Measurements from ENCODE around the gene CCR8. TPM values are rescaled to one million over a fixed set of nuclear protein-coding genes. Genes with fewer than 3 reads are reported as not detected.
"Not testable (repeated sequence)": the region's sequence is repeated elsewhere in the genome, so short reads cannot be mapped to it uniquely, and the experiment has no call there.

CCR8 gene
- polyA plus RNA-seq, 4 donors: not detected

GRCh38 chr3:39313289-39313688 is 16.2 kb upstream of the CCR8 start:
- no peak for DNase-seq (ENCODE audit: low read depth in 4 of 4, low spot score in 3 of 4)

- DNase-seq (ENCODE audit: low read depth in 4 of 4, low spot score in 3 of 4): no peak
These were observed 14.1 kb upstream of the CCR8 start for GRCh38 chr3:39315420-39315819.

GRCh38 chr3:39317571-39318169 is 11.8 kb upstream of the CCR8 start:
- DNase-seq (ENCODE audit: low read depth in 4 of 4, low spot score in 3 of 4): no peak

GRCh38 chr3:39318301-39318700 is 11.2 kb upstream of the CCR8 start:
- DNase-seq (ENCODE audit: low read depth in 4 of 4, low spot score in 3 of 4): no peak

- no peak for DNase-seq (ENCODE audit: low read depth in 4 of 4, low spot score in 3 of 4)
These were observed 10.3 kb upstream of the CCR8 start for GRCh38 chr3:39319249-39319648.

DNA sequence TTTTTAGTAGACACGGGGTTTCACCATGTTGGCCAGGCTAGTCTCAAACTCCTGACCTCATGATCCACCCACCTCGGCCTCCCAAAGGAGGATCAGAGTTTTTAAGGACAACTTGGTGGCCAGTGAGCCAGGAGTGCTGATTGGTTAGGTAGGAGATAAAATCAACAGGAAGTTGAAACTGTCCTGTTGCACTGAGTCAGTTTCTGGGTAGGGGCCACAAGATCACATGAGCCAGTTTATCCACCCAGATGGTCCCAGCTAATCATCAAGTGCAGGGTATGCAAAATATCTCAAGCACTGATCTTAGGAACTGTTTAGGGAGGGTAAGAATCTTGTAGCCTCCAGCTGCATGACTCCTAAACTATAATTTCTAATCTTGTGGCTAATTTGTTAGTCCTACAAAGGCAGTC is 7.9 kb upstream of the CCR8 start:
- DNase-seq (ENCODE audit: low read depth in 4 of 4, low spot score in 3 of 4): not testable (repeated sequence)

DNA sequence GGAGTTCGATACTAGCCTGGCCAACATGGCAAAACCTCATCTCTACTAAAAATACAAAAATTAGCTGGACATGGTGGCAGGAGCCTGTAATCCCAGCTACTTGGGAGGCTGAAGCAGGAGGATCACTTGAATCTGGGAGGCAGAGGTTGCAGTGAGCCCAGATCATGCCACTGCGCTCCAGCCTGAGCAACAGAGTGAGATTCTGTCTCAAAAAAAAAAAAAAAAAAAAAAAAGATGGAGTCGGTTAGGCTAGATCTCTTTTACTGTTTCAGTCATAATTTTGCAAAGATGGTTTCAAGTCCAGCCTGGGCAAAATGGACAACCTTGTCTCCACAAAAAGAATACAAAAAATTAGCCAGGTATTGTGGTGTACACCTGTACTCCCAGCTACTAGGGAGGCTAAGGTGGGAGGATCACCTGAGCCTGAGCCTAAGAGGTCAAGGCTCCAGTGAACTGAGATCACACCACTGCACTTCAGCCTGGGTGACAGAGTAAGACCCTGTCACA is 7.2 kb upstream of the CCR8 start:
- not testable (repeated sequence) for DNase-seq (ENCODE audit: low read depth in 4 of 4, low spot score in 3 of 4)

GRCh38 chr3:39322936-39323335 is 6.6 kb upstream of the CCR8 start:
- no peak for DNase-seq (ENCODE audit: low read depth in 4 of 4, low spot score in 3 of 4)

DNA sequence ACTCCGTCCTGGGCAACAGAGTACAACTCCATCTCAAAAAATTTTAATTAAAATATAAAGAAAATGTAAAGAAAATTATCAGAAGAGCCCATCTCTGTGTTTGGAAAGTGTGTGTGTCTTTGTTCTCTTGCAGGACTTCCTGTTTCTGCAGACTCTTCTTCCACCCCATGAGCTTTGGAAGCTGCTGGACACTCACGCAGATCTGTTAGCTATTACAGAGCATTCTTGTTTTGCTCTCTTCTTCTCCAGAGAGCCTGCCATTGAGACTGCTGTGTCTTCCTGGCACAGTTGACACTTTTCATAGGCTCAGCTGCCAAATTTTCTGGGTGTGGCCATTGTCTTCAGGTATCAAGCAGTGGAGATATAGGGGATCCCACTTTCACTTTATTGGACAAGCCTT is 6.0 kb upstream of the CCR8 start:
- DNase-seq (ENCODE audit: low read depth in 4 of 4, low spot score in 3 of 4): no peak

DNA sequence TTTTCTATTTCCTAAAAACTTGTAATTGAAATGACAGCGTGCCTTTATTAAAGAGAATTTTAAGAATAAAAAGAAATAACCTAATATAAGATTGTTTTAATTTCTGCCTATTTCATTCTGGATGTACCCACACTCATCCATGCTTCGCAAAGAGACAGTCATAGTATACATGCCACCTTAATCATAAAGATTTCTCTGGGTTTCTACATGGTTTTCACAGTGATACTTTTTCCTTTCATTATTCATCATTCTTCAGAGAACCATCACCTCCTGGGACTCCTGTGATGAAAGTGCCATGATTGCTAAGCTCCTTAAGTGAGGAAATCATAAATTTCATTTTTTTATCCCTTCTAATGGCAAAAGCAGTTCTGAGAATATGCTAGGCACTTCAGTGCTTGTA is 4.3 kb upstream of the CCR8 start:
- DNase-seq (ENCODE audit: low read depth in 4 of 4, low spot score in 3 of 4): no peak

DNA sequence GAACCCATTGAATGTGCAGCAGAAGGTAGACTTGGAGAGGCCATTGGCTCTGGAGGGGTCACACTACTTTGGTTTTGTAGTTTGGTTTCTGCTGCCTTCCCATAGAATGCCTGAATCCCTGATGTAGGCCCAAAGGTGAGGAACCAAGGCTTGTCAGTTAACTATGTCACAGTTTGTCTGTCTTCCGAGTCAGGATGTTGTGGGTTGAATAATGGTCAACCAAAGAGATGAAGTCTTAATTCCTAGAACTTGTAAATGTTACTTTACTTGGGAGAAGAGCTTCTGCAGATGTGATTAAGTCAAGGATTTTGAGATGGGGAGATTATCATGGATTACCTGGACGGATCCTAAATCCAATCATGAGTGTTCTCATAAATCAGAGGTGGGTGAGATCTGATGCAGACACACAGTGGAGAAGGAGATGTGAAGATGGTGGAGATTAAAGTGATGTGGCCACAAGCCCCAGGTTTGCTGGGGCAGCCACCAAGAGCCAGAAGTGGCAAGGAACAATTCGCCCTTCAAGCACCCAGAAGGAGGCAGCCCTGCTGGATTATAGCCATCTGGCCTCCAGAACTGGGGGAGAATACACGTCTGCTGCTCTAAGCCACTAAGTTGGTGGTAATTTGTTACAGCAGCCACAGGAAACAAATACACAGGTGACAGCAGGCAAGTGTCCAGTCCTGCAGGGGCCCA is 2.3 kb upstream of the CCR8 start:
- no peak for DNase-seq (ENCODE audit: low read depth in 4 of 4, low spot score in 3 of 4)

GRCh38 chr3:39327746-39328349 is 1.7 kb upstream of the CCR8 start:
- no peak for DNase-seq (ENCODE audit: low read depth in 4 of 4, low spot score in 3 of 4)

- no peak for DNase-seq (ENCODE audit: low read depth in 4 of 4, low spot score in 3 of 4)
These were observed 1.3 kb downstream of the CCR8 start for GRCh38 chr3:39330824-39331223.

- DNase-seq (ENCODE audit: low read depth in 4 of 4, low spot score in 3 of 4): no peak
These were observed 3.0 kb downstream of the CCR8 start for GRCh38 chr3:39332525-39332924.

DNA sequence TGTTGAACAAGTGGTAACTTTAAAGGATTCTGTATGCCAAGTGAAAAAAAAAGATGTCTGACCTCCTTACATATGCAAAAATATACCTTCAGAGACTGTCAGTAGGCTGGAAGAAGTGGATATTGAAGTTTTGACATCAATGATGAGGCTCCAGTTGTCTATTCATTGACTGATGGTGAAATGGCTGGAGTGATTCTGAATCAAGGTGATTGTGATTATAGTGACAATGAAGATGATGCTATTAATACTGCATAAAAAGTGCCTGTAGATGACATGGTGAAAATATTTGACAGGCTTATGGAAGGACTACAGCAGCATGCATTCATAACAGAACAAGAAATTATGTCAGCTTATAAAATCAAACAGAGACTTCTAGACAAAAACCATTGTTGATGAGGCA is 4.1 kb downstream of the CCR8 start:
- no peak for DNase-seq (ENCODE audit: low read depth in 4 of 4, low spot score in 3 of 4)

GRCh38 chr3:39334205-39334604 is 4.7 kb downstream of the CCR8 start:
- DNase-seq (ENCODE audit: low read depth in 4 of 4, low spot score in 3 of 4): no peak

DNA sequence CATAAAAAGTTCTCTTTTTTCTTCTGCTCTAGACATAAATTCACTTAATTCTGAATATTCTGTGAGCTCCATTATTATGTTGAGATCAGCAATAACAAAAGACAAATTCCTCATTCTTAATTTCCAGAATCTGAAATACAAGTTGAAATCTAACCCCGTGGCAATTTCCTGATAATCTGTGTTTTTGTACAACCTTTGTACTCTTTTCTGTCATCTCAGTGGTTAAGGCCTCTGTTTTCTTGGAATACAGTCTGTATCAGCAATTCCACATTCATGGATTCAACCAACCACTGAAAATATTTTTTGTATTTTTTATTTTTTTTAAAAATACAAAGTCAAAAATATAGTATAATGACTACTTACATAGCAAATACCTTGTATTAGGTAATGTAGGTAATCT is 8.7 kb downstream of the CCR8 start:
- DNase-seq (ENCODE audit: low read depth in 4 of 4, low spot score in 3 of 4): no peak

DNA sequence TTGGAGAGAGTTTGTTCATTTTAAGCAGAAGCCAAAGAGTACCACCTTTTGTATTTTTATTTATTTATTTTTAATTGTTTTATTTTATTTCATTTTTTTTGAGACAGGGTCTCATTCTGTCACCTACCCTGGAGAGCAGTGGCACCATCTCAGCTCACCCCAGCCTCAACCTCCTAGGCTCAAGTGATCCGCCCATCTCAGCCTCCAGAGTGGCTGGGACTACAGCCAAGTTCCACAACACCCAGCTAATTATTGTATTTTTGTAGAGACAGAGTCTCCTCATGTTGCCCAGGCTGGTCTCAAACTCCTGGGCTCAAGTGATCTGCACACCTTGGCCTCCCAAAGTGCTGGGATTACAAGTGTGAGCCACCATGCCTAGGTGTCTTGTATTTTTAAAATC is 9.6 kb downstream of the CCR8 start:
- DNase-seq (ENCODE audit: low read depth in 4 of 4, low spot score in 3 of 4): no peak

DNA sequence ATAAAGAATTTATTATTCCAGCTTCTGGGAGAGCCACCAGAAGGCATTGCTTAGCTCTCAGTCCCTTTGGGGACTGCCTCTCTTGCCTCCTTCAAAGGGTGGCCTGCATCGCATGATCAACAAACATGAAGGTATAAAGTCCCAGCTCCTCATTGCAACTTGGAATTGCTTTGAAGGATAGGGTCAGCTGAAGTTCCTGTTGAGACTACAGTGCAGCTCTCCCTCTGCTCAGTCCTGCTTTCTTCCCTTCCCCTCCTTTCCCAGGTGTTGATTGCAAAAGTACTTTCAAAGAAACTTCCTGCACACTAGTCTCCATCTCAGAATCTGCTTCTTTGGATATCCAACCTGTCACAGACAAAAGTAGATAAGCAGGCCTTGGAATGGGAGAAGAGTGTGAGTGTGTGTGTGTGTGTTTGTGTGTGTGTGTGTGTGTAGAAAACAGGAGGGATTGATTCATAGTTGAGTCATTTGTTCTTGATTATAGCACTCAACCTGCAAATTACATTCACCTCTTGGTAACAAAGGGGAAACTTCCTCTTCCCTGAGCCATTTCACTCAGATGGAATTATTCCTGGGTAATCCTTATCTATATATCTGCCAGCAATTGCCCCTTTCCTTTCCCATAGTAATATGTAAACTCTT is 13.7 kb downstream of the CCR8 start:
- DNase-seq (ENCODE audit: low read depth in 4 of 4, low spot score in 3 of 4): no peak

- no peak for DNase-seq (ENCODE audit: low read depth in 4 of 4, low spot score in 3 of 4)
These were observed 14.3 kb downstream of the CCR8 start for GRCh38 chr3:39343760-39344159.

- no peak for DNase-seq (ENCODE audit: low read depth in 4 of 4, low spot score in 3 of 4)
These were observed 15.3 kb downstream of the CCR8 start for GRCh38 chr3:39344746-39345344.
